HepG2 (cell line): ENCODE measurements around the gene SCRT2. TPM values are rescaled to one million over a fixed set of nuclear protein-coding genes. Genes with fewer than 3 reads are reported as not detected.
A peak's percentile ranks its signal among the peaks of the same experiment; 100 is the strongest.

Source experiments
- HMGXB3 ChIP-seq: sonication (generic); formaldehyde crosslinking; IDR thresholded peaks from 2 replicates; pipeline ENCODE4 v1.4.0; 2020; ENCODE audit warnings: missing genetic modification reagents, borderline replicate concordance
- HOXA5 ChIP-seq: sonication (generic); formaldehyde crosslinking; IDR thresholded peaks from 2 replicates; pipeline ENCODE4 v1.4.0; 2020; ENCODE audit warnings: missing genetic modification reagents
- KLF13 ChIP-seq: sonication (generic); formaldehyde crosslinking; IDR thresholded peaks from 2 replicates; pipeline ENCODE4 v1.4.0; 2020; ENCODE audit warnings: mild to moderate bottlenecking, missing genetic modification reagents
- NFYB ChIP-seq: sonication (generic); formaldehyde crosslinking; IDR thresholded peaks from 2 replicates; pipeline ENCODE4 v1.4.0; 2020; ENCODE audit warnings: missing genetic modification reagents
- polyA plus RNA-seq, 8 experiments: library from polyadenylated mRNA; depleted of rRNA in 3 of 8; stranded (reverse) in 7 of 8; unstranded in 1 of 8; fragments of >200 nt; fragmentation: Illumina TruSeq in 4 of 8; extraction: Trizol in 4 of 8; gene quantifications; 2 replicates each; pipeline versions ENCODE4 v1.2.1 to v1.2.3, GENCODE V29; 2011 to 2016; ENCODE audit warnings: low read depth in 4 of 8, missing spikeins in 1 of 8, mixed read lengths in 1 of 8; ENCODE audit not compliant: insufficient read depth in 1 of 8
- total RNA-seq, 5 experiments: library from RNA; depleted of rRNA; stranded (reverse); fragments of >200 nt; fragmentation: Illumina TruSeq; extraction: Trizol; gene quantifications; 2 replicates each; pipeline ENCODE4 v1.2.3, GENCODE V29; 2016; ENCODE audit warnings: low read depth in 1 of 5
- TF ChIP-seq, protein P1 (sequence below): sonication (generic); formaldehyde crosslinking; IDR thresholded peaks from 2 replicates; pipeline ENCODE4 v1.4.0; 2020; ENCODE audit warnings: missing genetic modification reagents, borderline replicate concordance
- TF ChIP-seq, protein P2 (sequence below): IDR thresholded peaks from 2 replicates; pipeline ENCODE4 v1.4.0; 2020; ENCODE audit warnings: mild to moderate bottlenecking, missing genetic modification reagents
- TF ChIP-seq, protein P3 (sequence below): sonication (generic); formaldehyde crosslinking; IDR thresholded peaks from one replicate; pipeline ENCODE4 v1.5.1; 2020; ENCODE audit warnings: mild to moderate bottlenecking, missing genetic modification reagents; ENCODE audit errors: not compliant biosample characterization

SCRT2 gene
- total and polyA plus RNA-seq, 2 of the 13 experiments (the other 11 are each of a cell fraction or from before 2014, with no cell fraction given): not detected

DNA sequence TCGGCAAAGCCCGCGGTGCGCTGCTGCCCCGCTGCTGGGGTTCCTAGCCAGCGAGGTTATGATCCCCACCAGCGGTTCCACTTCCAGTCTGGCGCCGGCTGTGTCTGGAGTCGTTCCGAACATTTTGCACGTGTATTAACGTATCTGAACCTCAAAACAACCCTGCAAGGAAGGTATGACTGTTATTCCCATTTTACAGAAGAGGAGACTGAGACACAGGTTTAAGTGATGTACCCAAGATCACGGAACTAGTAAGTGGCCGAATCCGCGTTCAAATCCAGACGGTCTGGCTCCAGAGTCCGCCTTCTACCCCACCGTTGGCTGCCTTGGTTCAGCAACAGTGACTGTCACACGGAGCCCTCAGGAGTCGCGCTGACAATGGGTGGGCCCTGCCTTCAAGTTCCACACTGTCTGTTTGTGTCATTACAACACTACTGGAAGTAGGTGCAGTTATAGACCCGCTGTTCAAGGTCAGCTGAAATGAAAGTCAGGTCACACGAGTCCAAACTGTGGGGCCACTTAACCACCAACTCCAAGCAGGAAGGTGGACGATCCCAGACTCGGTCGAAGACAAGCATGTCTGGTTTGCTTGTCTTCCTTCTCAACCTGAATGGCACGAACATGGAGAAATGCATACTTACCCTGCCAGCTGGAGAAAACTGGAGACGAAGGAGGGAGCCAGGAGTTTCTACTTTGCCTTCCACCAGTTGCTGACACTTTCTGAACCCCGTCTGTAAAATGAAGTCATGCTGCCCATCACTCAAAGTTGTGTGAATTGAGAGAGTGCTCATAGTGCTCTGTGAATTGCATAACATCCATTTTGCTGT, 21.8 kb downstream of the SCRT2 start (continued):
- TF ChIP-seq HMGXB3 (CRISPR knock-in tag): no peak
- no peak for TF ChIP-seq NFYB
- TF ChIP-seq KLF13 (CRISPR knock-in tag): no peak
- TF ChIP-seq, protein P1, sequence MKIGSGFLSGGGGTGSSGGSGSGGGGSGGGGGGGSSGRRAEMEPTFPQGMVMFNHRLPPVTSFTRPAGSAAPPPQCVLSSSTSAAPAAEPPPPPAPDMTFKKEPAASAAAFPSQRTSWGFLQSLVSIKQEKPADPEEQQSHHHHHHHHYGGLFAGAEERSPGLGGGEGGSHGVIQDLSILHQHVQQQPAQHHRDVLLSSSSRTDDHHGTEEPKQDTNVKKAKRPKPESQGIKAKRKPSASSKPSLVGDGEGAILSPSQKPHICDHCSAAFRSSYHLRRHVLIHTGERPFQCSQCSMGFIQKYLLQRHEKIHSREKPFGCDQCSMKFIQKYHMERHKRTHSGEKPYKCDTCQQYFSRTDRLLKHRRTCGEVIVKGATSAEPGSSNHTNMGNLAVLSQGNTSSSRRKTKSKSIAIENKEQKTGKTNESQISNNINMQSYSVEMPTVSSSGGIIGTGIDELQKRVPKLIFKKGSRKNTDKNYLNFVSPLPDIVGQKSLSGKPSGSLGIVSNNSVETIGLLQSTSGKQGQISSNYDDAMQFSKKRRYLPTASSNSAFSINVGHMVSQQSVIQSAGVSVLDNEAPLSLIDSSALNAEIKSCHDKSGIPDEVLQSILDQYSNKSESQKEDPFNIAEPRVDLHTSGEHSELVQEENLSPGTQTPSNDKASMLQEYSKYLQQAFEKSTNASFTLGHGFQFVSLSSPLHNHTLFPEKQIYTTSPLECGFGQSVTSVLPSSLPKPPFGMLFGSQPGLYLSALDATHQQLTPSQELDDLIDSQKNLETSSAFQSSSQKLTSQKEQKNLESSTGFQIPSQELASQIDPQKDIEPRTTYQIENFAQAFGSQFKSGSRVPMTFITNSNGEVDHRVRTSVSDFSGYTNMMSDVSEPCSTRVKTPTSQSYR: 0 out of 2 replicates have a peak, but pooled peaks have one; percentile 3
- TF ChIP-seq HOXA5 (CRISPR knock-in tag): peak; percentile 7; the same call in 1 of the 2 replicates
- TF ChIP-seq, protein P2, sequence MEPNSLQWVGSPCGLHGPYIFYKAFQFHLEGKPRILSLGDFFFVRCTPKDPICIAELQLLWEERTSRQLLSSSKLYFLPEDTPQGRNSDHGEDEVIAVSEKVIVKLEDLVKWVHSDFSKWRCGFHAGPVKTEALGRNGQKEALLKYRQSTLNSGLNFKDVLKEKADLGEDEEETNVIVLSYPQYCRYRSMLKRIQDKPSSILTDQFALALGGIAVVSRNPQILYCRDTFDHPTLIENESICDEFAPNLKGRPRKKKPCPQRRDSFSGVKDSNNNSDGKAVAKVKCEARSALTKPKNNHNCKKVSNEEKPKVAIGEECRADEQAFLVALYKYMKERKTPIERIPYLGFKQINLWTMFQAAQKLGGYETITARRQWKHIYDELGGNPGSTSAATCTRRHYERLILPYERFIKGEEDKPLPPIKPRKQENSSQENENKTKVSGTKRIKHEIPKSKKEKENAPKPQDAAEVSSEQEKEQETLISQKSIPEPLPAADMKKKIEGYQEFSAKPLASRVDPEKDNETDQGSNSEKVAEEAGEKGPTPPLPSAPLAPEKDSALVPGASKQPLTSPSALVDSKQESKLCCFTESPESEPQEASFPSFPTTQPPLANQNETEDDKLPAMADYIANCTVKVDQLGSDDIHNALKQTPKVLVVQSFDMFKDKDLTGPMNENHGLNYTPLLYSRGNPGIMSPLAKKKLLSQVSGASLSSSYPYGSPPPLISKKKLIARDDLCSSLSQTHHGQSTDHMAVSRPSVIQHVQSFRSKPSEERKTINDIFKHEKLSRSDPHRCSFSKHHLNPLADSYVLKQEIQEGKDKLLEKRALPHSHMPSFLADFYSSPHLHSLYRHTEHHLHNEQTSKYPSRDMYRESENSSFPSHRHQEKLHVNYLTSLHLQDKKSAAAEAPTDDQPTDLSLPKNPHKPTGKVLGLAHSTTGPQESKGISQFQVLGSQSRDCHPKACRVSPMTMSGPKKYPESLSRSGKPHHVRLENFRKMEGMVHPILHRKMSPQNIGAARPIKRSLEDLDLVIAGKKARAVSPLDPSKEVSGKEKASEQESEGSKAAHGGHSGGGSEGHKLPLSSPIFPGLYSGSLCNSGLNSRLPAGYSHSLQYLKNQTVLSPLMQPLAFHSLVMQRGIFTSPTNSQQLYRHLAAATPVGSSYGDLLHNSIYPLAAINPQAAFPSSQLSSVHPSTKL (CRISPR knock-in tag): peak; percentile 43; the same call in 1 of the 2 replicates
- TF ChIP-seq, protein P3, sequence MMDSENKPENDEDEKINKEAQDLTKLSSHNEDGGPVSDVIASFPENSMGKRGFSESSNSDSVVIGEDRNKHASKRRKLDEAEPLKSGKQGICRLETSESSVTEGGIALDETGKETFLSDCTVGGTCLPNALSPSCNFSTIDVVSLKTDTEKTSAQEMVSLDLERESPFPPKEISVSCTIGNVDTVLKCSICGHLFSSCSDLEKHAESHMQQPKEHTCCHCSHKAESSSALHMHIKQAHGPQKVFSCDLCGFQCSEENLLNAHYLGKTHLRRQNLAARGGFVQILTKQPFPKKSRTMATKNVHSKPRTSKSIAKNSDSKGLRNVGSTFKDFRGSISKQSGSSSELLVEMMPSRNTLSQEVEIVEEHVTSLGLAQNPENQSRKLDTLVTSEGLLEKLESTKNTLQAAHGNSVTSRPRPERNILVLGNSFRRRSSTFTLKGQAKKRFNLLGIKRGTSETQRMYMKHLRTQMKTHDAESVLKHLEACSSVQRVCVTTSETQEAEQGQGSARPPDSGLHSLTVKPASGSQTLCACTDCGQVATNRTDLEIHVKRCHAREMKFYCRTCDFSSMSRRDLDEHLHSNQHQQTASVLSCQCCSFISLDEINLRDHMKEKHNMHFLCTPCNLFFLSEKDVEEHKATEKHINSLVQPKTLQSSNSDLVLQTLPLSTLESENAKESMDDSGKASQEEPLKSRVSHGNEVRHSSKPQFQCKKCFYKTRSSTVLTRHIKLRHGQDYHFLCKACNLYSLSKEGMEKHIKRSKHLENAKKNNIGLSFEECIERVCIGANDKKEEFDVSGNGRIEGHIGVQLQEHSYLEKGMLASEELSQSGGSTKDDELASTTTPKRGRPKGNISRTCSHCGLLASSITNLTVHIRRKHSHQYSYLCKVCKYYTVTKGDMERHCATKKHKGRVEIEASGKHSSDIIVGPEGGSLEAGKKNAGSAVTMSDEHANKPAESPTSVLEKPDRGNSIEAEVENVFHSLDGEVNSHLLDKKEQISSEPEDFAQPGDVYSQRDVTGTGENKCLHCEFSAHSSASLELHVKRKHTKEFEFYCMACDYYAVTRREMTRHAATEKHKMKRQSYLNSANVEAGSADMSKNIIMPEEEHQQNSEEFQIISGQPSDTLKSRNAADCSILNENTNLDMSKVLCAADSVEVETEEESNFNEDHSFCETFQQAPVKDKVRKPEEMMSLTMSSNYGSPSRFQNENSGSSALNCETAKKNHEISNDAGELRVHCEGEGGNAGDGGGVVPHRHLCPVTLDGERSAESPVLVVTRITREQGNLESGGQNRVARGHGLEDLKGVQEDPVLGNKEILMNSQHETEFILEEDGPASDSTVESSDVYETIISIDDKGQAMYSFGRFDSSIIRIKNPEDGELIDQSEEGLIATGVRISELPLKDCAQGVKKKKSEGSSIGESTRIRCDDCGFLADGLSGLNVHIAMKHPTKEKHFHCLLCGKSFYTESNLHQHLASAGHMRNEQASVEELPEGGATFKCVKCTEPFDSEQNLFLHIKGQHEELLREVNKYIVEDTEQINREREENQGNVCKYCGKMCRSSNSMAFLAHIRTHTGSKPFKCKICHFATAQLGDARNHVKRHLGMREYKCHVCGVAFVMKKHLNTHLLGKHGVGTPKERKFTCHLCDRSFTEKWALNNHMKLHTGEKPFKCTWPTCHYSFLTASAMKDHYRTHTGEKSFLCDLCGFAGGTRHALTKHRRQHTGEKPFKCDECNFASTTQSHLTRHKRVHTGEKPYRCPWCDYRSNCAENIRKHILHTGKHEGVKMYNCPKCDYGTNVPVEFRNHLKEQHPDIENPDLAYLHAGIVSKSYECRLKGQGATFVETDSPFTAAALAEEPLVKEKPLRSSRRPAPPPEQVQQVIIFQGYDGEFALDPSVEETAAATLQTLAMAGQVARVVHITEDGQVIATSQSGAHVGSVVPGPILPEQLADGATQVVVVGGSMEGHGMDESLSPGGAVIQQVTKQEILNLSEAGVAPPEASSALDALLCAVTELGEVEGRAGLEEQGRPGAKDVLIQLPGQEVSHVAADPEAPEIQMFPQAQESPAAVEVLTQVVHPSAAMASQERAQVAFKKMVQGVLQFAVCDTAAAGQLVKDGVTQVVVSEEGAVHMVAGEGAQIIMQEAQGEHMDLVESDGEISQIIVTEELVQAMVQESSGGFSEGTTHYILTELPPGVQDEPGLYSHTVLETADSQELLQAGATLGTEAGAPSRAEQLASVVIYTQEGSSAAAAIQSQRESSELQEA (CRISPR knock-in tag): no peak
